Caco-2 (cell line): Measurements from ENCODE around the gene ADAMTS10. TPM values are rescaled to one million over a fixed set of nuclear protein-coding genes. Genes with fewer than 3 reads are reported as not detected.

Experiments
- BruUV-seq: library from RNA; stranded (reverse); fragments of 400-500 nt; replicated peaks from 2 replicates; lab custom pipeline; 2021; lab: Mats Ljungman, UMichigan
- CTCF ChIA-PET: fragments of 300-600 bp; sonication (Branson Sonifier 250); formaldehyde crosslinking; loops from one replicate; lab custom pipeline; 2022; ENCODE audit warnings: antibody characterized with exemption; lab: Charles Lee
- POLR2A ChIA-PET: fragments of 300-600 bp; sonication (Branson Sonifier 250); formaldehyde crosslinking; loops from one replicate; lab custom pipeline; 2022; ENCODE audit warnings: antibody characterized with exemption; lab: Charles Lee
- DNase-seq, 2 experiments: peaks; one replicate each; pipeline versions ENCODE4 v3.0.0 to v3.0.0-alpha.2; 2020 to 2022
- H3K27me3 ChIP-seq: replicated peaks from 2 replicates; pipeline ENCODE4 v1.6.0; 2011; ENCODE audit warnings: low read length; ENCODE audit not compliant: control insufficient read depth, insufficient read depth
- H3K36me3 ChIP-seq: 2 replicates; pipeline ENCODE4 v1.5.1; 2011; ENCODE audit warnings: low read length; ENCODE audit not compliant: control insufficient read depth, insufficient read depth
- H3K4me1 ChIP-seq: fragments of 250-450 bp; sonication (Bioruptor Pico); 2 replicates; pipeline ENCODE4 v1.5.1; 2020; ENCODE audit warnings: mild to moderate bottlenecking
- H3K4me3 ChIP-seq: 2 replicates; pipeline ENCODE4 v1.5.1; 2011; ENCODE audit warnings: low read depth, mild to moderate bottlenecking, control low read depth, low read length
- H3K9me3 ChIP-seq: fragments of 250-450 bp; sonication (Bioruptor Pico); 2 replicates; pipeline ENCODE4 v1.5.1; 2020; ENCODE audit warnings: mild to moderate bottlenecking, moderate library complexity
- H3K27ac Mint-ChIP-seq: one replicate; pipeline ENCODE4 v1.8.0; 2022; ENCODE audit warnings: mixed read lengths; ENCODE audit not compliant: unreplicated experiment
- H3K27me3 Mint-ChIP-seq: one replicate; pipeline ENCODE4 v1.8.0; 2022; ENCODE audit warnings: mixed read lengths; ENCODE audit not compliant: insufficient read depth, unreplicated experiment
- H3K36me3 Mint-ChIP-seq: one replicate; pipeline ENCODE4 v1.8.0; 2022; ENCODE audit warnings: mild to moderate bottlenecking, mixed read lengths; ENCODE audit not compliant: insufficient read depth, unreplicated experiment
- H3K4me1 Mint-ChIP-seq: one replicate; pipeline ENCODE4 v1.8.0; 2022; ENCODE audit warnings: low read depth, mixed read lengths; ENCODE audit not compliant: unreplicated experiment
- H3K4me3 Mint-ChIP-seq: one replicate; pipeline ENCODE4 v1.8.0; 2022; ENCODE audit warnings: mild to moderate bottlenecking, moderate library complexity, mixed read lengths; ENCODE audit not compliant: unreplicated experiment
- H3K9me3 Mint-ChIP-seq: one replicate; pipeline ENCODE4 v1.8.0; 2022; ENCODE audit warnings: mixed read lengths; ENCODE audit not compliant: unreplicated experiment
- intact Hi-C: fragments of 100-400 bp; cut with micrococcal nuclease; formaldehyde crosslinking; loops from one replicate; pipeline ENCODE4 v1.10.0; 2022; ENCODE audit not compliant: unreplicated experiment
- total RNA-seq: library from RNA; stranded (reverse); gene quantifications from 2 replicates; pipeline ENCODE4 v1.2.3, GENCODE V29; 2022
- TF ChIP-seq, protein P1 (sequence below), 2 experiments: fragments of 200-600 bp in 1 of 2; IDR thresholded peaks; 1 replicate in 1 of 2; 2 replicates in 1 of 2; pipeline versions ENCODE4 v1.5.1 to v1.8.0; 2011 to 2022; ENCODE audit warnings: antibody characterized with exemption in 1 of 2, control low read depth in 1 of 2, inconsistent platforms in 1 of 2, low read depth in 1 of 2, low read length in 1 of 2, mild to moderate bottlenecking in 1 of 2, moderate library complexity in 1 of 2; ENCODE audit not compliant: insufficient read depth in 1 of 2, severe bottlenecking in 1 of 2, unreplicated experiment in 1 of 2

ADAMTS10 gene
- total RNA-seq, 1 experiment from 2014 or later, result 0.77 TPM

DNA sequence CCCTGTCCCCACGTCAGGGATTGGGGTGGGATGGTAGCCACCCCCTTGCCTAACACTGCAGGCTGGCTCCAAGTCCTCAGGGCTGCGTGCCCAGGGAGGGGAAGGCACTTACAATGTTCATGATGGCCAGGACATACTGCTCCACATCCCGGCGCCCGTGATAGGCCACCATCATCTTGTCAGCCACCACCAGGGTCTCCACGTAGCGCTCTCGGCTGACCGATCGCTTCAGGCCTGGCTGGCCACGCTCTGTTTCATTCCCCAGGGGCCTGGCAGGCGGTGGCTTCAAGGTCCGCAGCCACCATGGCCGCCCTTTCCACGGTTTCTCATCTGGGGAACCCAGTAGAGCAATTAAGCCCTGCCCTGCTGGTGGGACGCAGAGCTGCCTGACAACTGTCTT, 9.7 kb downstream of the ADAMTS10 start:
- TF ChIP-seq, protein P1, sequence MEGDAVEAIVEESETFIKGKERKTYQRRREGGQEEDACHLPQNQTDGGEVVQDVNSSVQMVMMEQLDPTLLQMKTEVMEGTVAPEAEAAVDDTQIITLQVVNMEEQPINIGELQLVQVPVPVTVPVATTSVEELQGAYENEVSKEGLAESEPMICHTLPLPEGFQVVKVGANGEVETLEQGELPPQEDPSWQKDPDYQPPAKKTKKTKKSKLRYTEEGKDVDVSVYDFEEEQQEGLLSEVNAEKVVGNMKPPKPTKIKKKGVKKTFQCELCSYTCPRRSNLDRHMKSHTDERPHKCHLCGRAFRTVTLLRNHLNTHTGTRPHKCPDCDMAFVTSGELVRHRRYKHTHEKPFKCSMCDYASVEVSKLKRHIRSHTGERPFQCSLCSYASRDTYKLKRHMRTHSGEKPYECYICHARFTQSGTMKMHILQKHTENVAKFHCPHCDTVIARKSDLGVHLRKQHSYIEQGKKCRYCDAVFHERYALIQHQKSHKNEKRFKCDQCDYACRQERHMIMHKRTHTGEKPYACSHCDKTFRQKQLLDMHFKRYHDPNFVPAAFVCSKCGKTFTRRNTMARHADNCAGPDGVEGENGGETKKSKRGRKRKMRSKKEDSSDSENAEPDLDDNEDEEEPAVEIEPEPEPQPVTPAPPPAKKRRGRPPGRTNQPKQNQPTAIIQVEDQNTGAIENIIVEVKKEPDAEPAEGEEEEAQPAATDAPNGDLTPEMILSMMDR (IDR thresholded peaks at IDR 0.05; ENCODE audit: insufficient read depth in 1 of 2, low read depth in 1 of 2, low read length in 1 of 2, severe bottlenecking in 1 of 2, unreplicated experiment in 1 of 2), result no peak
- Mint-ChIP-seq H3K27me3 (peaks cover 5% of the 10 kb centered on the region), H3K4me1 (no peaks in the 10 kb centered on the region), H3K27ac (no peak overlapping the region), H3K4me3 (no peak overlapping the region), H3K9me3 (peaks cover 13% of the 10 kb centered on the region), H3K36me3 (peaks cover 5% of the 10 kb centered on the region)
- no peaks in the 10 kb centered on the region for H3K4me1 ChIP-seq
- no peaks in the 10 kb centered on the region for H3K27me3 ChIP-seq
- no peak overlapping the region for H3K4me3 ChIP-seq
- intact Hi-C loops, result no loop called here
- H3K9me3 ChIP-seq, result peaks cover 7% of the 10 kb centered on the region
- POLR2A ChIA-PET, result no interaction called here
- no TSS peak for BruUV-seq
- DNase-seq, result no peak
- CTCF ChIA-PET, result no interaction called here
- H3K36me3 ChIP-seq, result no peaks in the 10 kb centered on the region

GRCh38 chr19:8600064-8600463, 10.5 kb downstream of the ADAMTS10 start:
- no peak overlapping the region for H3K4me3 Mint-ChIP-seq

DNA sequence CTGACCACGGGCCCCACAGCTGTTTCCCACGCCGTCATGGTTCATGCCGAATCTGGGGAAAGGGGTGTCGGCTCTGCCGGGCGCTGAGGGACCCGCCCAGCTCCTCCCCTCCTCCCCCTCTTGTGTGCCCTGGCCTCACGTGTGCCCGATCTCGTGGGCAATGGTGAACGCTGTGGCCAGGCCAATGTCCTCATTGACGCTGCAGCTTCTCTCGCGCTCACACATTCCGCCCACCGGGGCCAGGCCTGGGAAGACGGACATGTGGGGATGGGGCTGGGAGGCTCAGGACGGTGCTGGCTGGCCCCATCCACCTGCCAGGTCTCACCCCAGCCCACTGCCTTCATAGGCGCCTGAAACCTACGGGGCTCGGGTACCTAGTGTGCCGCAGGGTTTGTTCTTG, 14.3 kb downstream of the ADAMTS10 start:
- ChIA-PET CTCF (interaction anchor here (0.7 kb wide), 1 partner anchor 15 kb away, joined by 3 read pairs; no protein-coding TSS in a partner anchor), POLR2A (no interaction called here)
- BruUV-seq, result no TSS peak
- no peaks in the 10 kb centered on the region for H3K36me3 Mint-ChIP-seq
- TF ChIP-seq, protein P1 (IDR thresholded peaks at IDR 0.05; ENCODE audit: insufficient read depth in 1 of 2, low read depth in 1 of 2, low read length in 1 of 2, severe bottlenecking in 1 of 2, unreplicated experiment in 1 of 2), result no peak
- H3K9me3 ChIP-seq, result peaks cover 9% of the 10 kb centered on the region; the same call in 1 of the 2 replicates
- intact Hi-C loops, result no loop called here
- DNase-seq, result no peak
- H3K27me3 Mint-ChIP-seq, result peaks cover 17% of the 10 kb centered on the region
- no peaks in the 10 kb centered on the region for H3K27me3 ChIP-seq
- no peak overlapping the region for H3K4me3 ChIP-seq
- no peak overlapping the region for H3K27ac Mint-ChIP-seq
- no peak overlapping the region for H3K4me3 Mint-ChIP-seq
- no peaks in the 10 kb centered on the region for H3K4me1 ChIP-seq
- H3K9me3 Mint-ChIP-seq, result peaks cover 9% of the 10 kb centered on the region
- no peaks in the 10 kb centered on the region for H3K36me3 ChIP-seq
- peaks cover 7% of the 10 kb centered on the region for H3K4me1 Mint-ChIP-seq

More at GRCh38 chr19:8600064-8600463, 10.5 kb downstream of the ADAMTS10 start:
- H3K9me3 Mint-ChIP-seq, result peaks cover 13% of the 10 kb centered on the region
- intact Hi-C loops, result no loop called here
- no TSS peak for BruUV-seq
- CTCF ChIA-PET, result no interaction called here
- TF ChIP-seq, protein P1 (IDR thresholded peaks at IDR 0.05; ENCODE audit: insufficient read depth in 1 of 2, low read depth in 1 of 2, low read length in 1 of 2, severe bottlenecking in 1 of 2, unreplicated experiment in 1 of 2), result no peak
- H3K27me3 Mint-ChIP-seq, result peaks cover 6% of the 10 kb centered on the region
- Histone ChIP-seq H3K4me3 (no peak overlapping the region), H3K4me1 (no peaks in the 10 kb centered on the region), H3K27me3 (no peaks in the 10 kb centered on the region), H3K9me3 (peaks cover 6% of the 10 kb centered on the region), H3K36me3 (no peaks in the 10 kb centered on the region)
- DNase-seq, result no peak
- POLR2A ChIA-PET, result no interaction called here
- H3K36me3 Mint-ChIP-seq, result peaks cover 5% of the 10 kb centered on the region
- H3K4me1 Mint-ChIP-seq, result no peaks in the 10 kb centered on the region
- no peak overlapping the region for H3K27ac Mint-ChIP-seq
